Tibial nerve (tissue), 4 donors: ENCODE measurements around the gene EPB41.

Experiments used
- EP300 ChIP-seq, 2 donors: sonication (generic); formaldehyde crosslinking; IDR thresholded peaks; one replicate each; pipeline ENCODE4 v1.6.1; 2017; ENCODE audit warnings: antibody characterized with exemption in 2 of 2, mild to moderate bottlenecking in 1 of 2
- POLR2A ChIP-seq, 2 donors: fragments of 450-650 bp; IDR thresholded peaks; one replicate each; pipeline ENCODE4 v1.6.1; 2017; ENCODE audit warnings: antibody characterized with exemption in 2 of 2, mild to moderate bottlenecking in 2 of 2, moderate library complexity in 2 of 2
- TF ChIP-seq, protein P1 (sequence below), 5 experiments: fragments of 200-600 bp in 3 of 5; fragments of 450-650 bp in 2 of 5; sonication (generic) in 3 of 5; IDR thresholded peaks; one replicate each; pipeline ENCODE4 v1.5.1; 2016 to 2019; ENCODE audit warnings: antibody characterized with exemption in 5 of 5, mild to moderate bottlenecking in 3 of 5, moderate library complexity in 2 of 5

DNA sequence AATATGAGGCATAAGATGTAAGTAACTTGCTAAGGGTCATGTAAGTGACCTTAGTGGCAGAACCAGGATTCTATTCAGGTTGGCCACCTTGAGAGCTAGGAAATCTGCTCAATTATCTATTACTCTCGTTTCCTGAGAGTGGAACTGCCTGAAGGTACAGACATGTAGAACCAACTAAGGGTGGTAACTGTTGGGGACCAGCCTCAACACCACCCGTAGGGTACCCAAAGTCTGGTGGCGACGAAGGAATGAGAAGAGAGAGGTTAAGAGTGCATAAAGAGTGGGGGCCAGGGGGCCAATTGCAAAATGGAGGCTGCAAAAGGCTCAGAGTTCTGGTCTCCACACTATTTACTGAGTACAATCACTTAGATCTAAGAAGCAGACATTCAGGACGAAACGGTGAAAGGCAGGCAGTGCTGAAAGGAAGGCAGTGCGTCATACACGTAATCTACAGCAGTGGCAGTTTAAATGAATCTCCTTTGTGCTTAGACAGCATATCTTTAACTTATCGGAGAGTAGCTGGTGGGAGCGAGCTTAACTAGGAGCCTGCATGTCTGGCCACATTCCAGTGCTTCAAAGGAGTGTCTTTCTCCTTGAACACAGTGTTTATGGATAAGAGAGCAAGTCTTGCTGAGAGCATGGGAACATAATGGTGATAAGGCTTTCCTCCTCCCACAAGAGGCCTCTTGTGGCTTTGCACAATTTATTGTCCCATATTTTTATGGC, 242.3 kb downstream of the EPB41 start:
- TF ChIP-seq, protein P1, sequence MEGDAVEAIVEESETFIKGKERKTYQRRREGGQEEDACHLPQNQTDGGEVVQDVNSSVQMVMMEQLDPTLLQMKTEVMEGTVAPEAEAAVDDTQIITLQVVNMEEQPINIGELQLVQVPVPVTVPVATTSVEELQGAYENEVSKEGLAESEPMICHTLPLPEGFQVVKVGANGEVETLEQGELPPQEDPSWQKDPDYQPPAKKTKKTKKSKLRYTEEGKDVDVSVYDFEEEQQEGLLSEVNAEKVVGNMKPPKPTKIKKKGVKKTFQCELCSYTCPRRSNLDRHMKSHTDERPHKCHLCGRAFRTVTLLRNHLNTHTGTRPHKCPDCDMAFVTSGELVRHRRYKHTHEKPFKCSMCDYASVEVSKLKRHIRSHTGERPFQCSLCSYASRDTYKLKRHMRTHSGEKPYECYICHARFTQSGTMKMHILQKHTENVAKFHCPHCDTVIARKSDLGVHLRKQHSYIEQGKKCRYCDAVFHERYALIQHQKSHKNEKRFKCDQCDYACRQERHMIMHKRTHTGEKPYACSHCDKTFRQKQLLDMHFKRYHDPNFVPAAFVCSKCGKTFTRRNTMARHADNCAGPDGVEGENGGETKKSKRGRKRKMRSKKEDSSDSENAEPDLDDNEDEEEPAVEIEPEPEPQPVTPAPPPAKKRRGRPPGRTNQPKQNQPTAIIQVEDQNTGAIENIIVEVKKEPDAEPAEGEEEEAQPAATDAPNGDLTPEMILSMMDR (IDR thresholded peaks at IDR 0.05): no peak
- TF ChIP-seq EP300 (IDR thresholded peaks at IDR 0.05): no peak
- TF ChIP-seq POLR2A (IDR thresholded peaks at IDR 0.05): no peak
